Neural progenitor cell (in vitro differentiated cells): ENCODE data around the gene HIPK2. TPM values are rescaled to one million over a fixed set of nuclear protein-coding genes. Genes with fewer than 3 reads are reported as not detected.
A peak's percentile ranks its signal among the peaks of the same experiment; 100 is the strongest.

Experiments used
- DNase-seq: peaks from one replicate; pipeline ENCODE4 v3.0.0-alpha.2; 2016; ENCODE audit warnings: low spot score
- H2AFZ ChIP-seq: fragments of 200-600 bp; sonication (generic); replicated peaks from 2 replicates; pipeline ENCODE4 v1.6.1; 2016; ENCODE audit warnings: antibody characterized with exemption
- H3F3A ChIP-seq: fragments of 200-600 bp; sonication (generic); 2 replicates; pipeline ENCODE4 v1.6.1; 2016; ENCODE audit warnings: antibody characterized with exemption, low read depth
- H3K27ac ChIP-seq: fragments of 200-600 bp; sonication (generic); 2 replicates; pipeline ENCODE4 v1.5.1; 2016; ENCODE audit warnings: mild to moderate bottlenecking
- H3K27me3 ChIP-seq: fragments of 200-600 bp; sonication (generic); 2 replicates; pipeline ENCODE4 v1.6.1; 2016; ENCODE audit warnings: mild to moderate bottlenecking, moderate library complexity
- H3K36me3 ChIP-seq: fragments of 200-600 bp; sonication (generic); 2 replicates; pipeline ENCODE4 v1.5.1; 2016
- H3K4me1 ChIP-seq: fragments of 200-600 bp; sonication (generic); 2 replicates; pipeline ENCODE4 v1.6.1; 2016; ENCODE audit warnings: mixed run types
- H3K4me2 ChIP-seq: fragments of 200-600 bp; sonication (generic); 2 replicates; pipeline ENCODE4 v1.6.1; 2016
- H3K4me3 ChIP-seq: fragments of 200-600 bp; sonication (generic); 2 replicates; pipeline ENCODE4 v1.5.1; 2016
- H3K79me2 ChIP-seq: fragments of 200-600 bp; sonication (generic); 2 replicates; pipeline ENCODE4 v1.6.1; 2016; ENCODE audit warnings: low read depth
- H3K9ac ChIP-seq: fragments of 200-600 bp; sonication (generic); 2 replicates; pipeline ENCODE4 v1.6.1; 2016
- H3K9me3 ChIP-seq: fragments of 200-600 bp; sonication (generic); 2 replicates; pipeline ENCODE4 v1.5.1; 2016; ENCODE audit warnings: low read depth
- H4K20me1 ChIP-seq: fragments of 200-600 bp; sonication (generic); 2 replicates; pipeline ENCODE4 v1.6.1; 2016; ENCODE audit warnings: low read depth
- H3K27ac Mint-ChIP-seq: 3 replicates; pipeline ENCODE4 v1.8.0; 2021; ENCODE audit warnings: mixed read lengths
- H3K27me3 Mint-ChIP-seq: 2 replicates; pipeline ENCODE4 v1.8.0; 2022; ENCODE audit warnings: low read depth, mild to moderate bottlenecking, inconsistent platforms, moderate library complexity, mixed read lengths; ENCODE audit not compliant: insufficient read depth
- H3K36me3 Mint-ChIP-seq: 3 replicates; pipeline ENCODE4 v1.8.0; 2021; ENCODE audit warnings: mixed read lengths
- H3K4me1 Mint-ChIP-seq: 3 replicates; pipeline ENCODE4 v1.8.0; 2021; ENCODE audit warnings: mixed read lengths
- H3K4me3 Mint-ChIP-seq: 3 replicates; pipeline ENCODE4 v1.8.0; 2021; ENCODE audit warnings: mild to moderate bottlenecking, moderate library complexity, mixed read lengths
- H3K9me3 Mint-ChIP-seq: 3 replicates; pipeline ENCODE4 v1.8.0; 2020; ENCODE audit warnings: mixed read lengths
- CTCF ChIP-seq: fragments of 200-600 bp; sonication (generic); IDR thresholded peaks from 2 replicates; pipeline ENCODE4 v1.5.1; 2017; ENCODE audit warnings: antibody characterized with exemption, mild to moderate bottlenecking
- EZH2 ChIP-seq: fragments of 200-600 bp; sonication (generic); IDR thresholded peaks from 2 replicates; pipeline ENCODE4 v1.6.1; 2017; ENCODE audit warnings: antibody characterized with exemption, mild to moderate bottlenecking, moderate library complexity
- EZH2phosphoT487 ChIP-seq: fragments of 200-600 bp; sonication (generic); IDR thresholded peaks from 2 replicates; pipeline ENCODE4 v1.6.1; 2017; ENCODE audit warnings: antibody characterized with exemption
- total RNA-seq: library from RNA; depleted of rRNA; stranded (reverse); fragments of >200 nt; gene quantifications from 2 replicates; pipeline ENCODE4 v1.2.3, GENCODE V29; 2015; ENCODE audit warnings: low replicate concordance

HIPK2 gene
- total RNA-seq, 1 donor from 2014 or later = 12.8 TPM

DNA sequence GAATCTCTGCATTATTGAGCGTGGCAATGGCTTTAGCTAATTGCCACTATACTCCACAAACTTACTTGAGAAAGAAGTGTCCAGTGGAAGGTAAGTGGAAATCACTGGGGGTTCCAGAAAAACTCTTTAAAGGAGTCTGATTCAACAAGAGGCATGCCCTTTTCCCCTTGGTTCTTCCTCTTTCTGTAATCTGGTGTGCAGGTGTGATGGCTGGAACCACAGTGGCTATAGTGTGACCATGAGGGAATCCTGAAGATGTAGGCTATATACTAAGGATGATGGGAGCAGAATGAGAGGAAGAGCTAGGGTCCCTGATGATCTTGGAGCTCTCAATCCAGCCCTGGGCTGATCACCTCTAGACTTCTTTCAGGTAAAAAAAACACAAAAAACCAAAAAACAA lies 256.4 kb downstream of the HIPK2 start:
- no peak overlapping the region for H3K27ac ChIP-seq
- H3K27me3 ChIP-seq = peaks cover 54% of the 10 kb centered on the region
- H3K4me2 ChIP-seq = no peak overlapping the region
- no peaks in the 10 kb centered on the region for H3K9me3 ChIP-seq
- H3K79me2 ChIP-seq = no peaks in the 10 kb centered on the region
- TF ChIP-seq EZH2 (no peak), EZH2phosphoT487 (no peak), CTCF (no peak)
- no peaks in the 10 kb centered on the region for H3F3A ChIP-seq
- H3K27me3 Mint-ChIP-seq = peaks cover 39% of the 10 kb centered on the region
- H4K20me1 ChIP-seq = no peaks in the 10 kb centered on the region
- no peak overlapping the region for H3K4me3 ChIP-seq
- no peaks in the 10 kb centered on the region for H3K36me3 ChIP-seq
- no peak overlapping the region for H2AFZ ChIP-seq
- H3K4me1 ChIP-seq = no peaks in the 10 kb centered on the region
- peaks cover 2% of the 10 kb centered on the region for H3K36me3 Mint-ChIP-seq
- peaks cover 10% of the 10 kb centered on the region for H3K9me3 Mint-ChIP-seq
- no peak overlapping the region for H3K9ac ChIP-seq
- peaks cover 10% of the 10 kb centered on the region for H3K4me1 Mint-ChIP-seq
- H3K27ac Mint-ChIP-seq = no peak overlapping the region
- no peak for DNase-seq
- H3K4me3 Mint-ChIP-seq = peak overlapping the region; percentile 19

- no peaks in the 10 kb centered on the region for H3F3A ChIP-seq
- no peak overlapping the region for H3K4me2 ChIP-seq
- no peaks in the 10 kb centered on the region for H3K79me2 ChIP-seq
- TF ChIP-seq EZH2phosphoT487 (no peak), CTCF (no peak), EZH2 (no peak)
- H3K4me3 Mint-ChIP-seq = no peak overlapping the region
- no peaks in the 10 kb centered on the region for H3K9me3 ChIP-seq
- H3K27me3 Mint-ChIP-seq = peaks cover 15% of the 10 kb centered on the region
- DNase-seq = peak; percentile 28
- peaks cover 4% of the 10 kb centered on the region for H3K4me1 ChIP-seq
- H3K4me3 ChIP-seq = no peak overlapping the region
- H3K27ac Mint-ChIP-seq = no peak overlapping the region
- no peaks in the 10 kb centered on the region for H4K20me1 ChIP-seq
- no peaks in the 10 kb centered on the region for H3K36me3 ChIP-seq
- no peaks in the 10 kb centered on the region for H3K36me3 Mint-ChIP-seq
- H3K27ac ChIP-seq = no peak overlapping the region
- H2AFZ ChIP-seq = no peak overlapping the region
- peaks cover 20% of the 10 kb centered on the region for H3K4me1 Mint-ChIP-seq
- no peaks in the 10 kb centered on the region for H3K9me3 Mint-ChIP-seq
- no peaks in the 10 kb centered on the region for H3K27me3 ChIP-seq
- H3K9ac ChIP-seq = no peak overlapping the region
Measured at GRCh38 chr7:139515266-139515665, 262.5 kb downstream of the HIPK2 start.

Other genes with a start within 250 kb of the HIPK2 start
- gene TBXAS1, start 51.3 kb upstream of the HIPK2 start, total RNA-seq = 1.5 TPM in 1 of 2 replicates, not detected in the other